HG02763 (cell line): Measurements from ENCODE around the gene DEFB115.
"Not testable (repeated sequence)": the region's sequence is repeated elsewhere in the genome, so short reads cannot be mapped to it uniquely, and the experiment has no call there.

ENCODE experiments used
- ATAC-seq: cut with Tn5 transposase; IDR thresholded peaks from one replicate; pipeline ENCODE4 v1.9.1; 2021; ENCODE audit warnings: mild to moderate bottlenecking, moderate library complexity; ENCODE audit not compliant: unreplicated experiment

The DEFB115 gene, protein sequence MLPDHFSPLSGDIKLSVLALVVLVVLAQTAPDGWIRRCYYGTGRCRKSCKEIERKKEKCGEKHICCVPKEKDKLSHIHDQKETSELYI

GRCh38 chr20:31257364-31257763 lies at the start of gene DEFB115:
Gene DEFB115 (plus strand): TSS chr20:31257664. CDS start chr20:31257664, 0 bp downstream.
- no peak for ATAC-seq

DNA sequence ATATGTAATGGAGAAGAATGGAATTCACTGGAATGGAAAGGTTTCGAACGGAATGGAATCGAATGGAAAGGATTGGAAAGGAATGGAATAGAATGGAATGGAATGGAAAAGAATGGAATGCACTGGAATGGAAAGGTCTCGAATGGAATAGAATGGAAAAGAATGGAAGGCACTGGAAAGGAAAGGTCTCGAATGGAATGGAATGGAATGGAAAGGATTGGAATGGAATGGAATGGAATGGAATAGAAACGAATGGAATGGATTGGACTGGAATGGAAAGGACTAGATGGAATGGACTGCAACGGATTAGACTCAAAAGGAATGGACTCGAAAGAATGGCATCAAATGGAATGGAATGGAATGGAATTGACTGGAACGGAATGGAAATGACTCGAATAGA lies 20.5 kb upstream of the DEFB115 start:
- no peak for ATAC-seq

GRCh38 chr20:31237763-31238162 lies 19.7 kb upstream of the DEFB115 start:
- ATAC-seq = no peak

- no peak for ATAC-seq
These were observed 18.3 kb upstream of the DEFB115 start for GRCh38 chr20:31239139-31239538.

DNA sequence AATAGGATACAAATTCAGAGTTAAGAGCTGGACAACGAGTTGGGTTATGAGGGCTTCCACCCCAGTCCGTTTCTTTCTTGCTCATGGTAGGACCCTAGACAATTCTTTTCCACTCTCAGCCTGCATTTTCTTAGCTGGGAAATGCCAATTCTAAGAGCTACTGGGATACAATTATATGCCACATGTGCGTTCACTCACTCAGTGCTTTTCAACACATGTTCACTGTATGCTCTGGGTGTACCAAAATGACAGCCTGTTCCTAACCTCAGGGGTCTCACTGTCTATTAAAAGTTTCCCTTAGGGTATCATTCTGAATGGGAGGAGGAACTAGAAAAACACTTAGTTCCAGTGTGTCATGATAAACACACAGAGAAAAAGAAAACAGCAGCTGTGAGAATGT lies 505 bp upstream of the DEFB115 start:
- no peak for ATAC-seq

DNA sequence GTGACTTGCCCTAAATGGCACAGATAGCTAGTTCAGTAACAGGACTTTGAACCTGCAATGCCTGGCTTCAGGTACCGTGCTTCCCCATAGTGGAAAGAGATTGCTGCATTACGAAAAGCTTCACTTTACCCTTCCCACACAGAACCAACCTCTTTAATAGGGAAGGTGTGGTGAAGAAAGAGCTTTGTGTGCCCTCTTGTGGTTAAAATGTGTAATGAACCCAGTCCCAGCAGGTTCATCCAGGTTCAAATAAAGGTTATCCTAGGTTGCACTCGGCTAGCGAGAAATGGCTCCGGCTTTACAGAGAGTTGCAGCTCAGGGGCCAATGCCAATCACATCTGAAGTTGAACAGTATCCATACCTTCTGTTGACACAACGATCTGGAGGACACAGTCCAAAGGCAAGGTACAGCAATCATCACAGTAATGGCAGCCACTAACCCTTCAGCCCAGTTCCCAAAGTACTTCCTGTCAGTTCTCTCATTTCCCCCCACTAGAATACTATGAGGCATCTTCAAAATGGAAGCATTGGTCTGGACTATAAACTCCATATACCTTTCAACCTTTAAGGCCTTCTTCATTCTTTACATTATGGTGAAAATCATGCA lies 3.0 kb downstream of the DEFB115 start:
- ATAC-seq = no peak

- ATAC-seq = no peak
These were observed 17.0 kb downstream of the DEFB115 start for GRCh38 chr20:31274441-31274840.

DNA sequence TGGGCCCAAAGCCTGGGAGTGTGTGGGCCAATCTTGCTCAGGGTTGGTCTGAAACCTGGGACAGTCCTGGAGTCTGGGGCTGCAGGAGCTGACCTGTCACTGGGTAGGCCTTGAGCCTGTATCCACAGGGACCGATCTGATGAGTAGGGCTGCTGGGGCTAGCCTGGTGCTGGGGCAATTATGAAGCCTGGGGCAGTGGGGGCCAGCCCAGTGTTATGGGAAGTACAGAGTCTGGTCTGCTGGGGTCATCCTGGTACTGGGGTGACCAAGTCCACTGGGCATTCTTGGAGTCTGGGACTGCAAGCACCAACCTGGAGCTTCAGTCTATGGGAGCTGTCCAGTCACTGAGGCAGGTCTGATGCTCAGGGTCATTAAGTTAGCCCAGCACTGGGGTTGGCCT lies 20.7 kb downstream of the DEFB115 start:
- no peak for ATAC-seq

DNA sequence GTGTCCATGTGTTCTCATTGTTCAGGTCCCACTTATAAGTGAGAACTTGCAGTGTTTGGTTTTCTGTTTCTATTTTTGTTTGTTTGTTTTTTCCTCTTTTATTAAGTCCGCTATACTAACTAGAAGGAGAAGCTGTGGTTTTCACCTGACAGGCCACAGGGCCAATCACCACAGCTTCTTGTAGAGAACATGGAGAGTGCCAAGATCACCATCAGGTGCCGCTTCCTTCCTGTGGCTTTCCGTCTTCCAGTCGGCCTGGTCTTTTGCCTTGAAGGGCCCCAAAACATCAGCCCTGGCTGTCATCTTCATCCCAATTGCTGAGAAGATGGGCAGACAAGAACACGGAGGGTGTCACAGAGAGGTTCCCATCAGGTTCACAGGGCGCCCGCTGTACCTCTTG lies 27.5 kb downstream of the DEFB115 start:
- not testable (repeated sequence) for ATAC-seq

- ATAC-seq = no peak
These were observed 51.2 kb downstream of the DEFB115 start, which contains the start of gene DEFB116 for GRCh38 chr20:31308535-31309162. Gene DEFB116 (minus strand): TSS chr20:31308585. CDS start chr20:31308585, 0 bp downstream.
